ENCODE results near the gene RALY.
A peak's percentile ranks its signal among the peaks of the same experiment; 100 is the strongest.
"Not testable (repeated sequence)": the region's sequence is repeated elsewhere in the genome, so short reads cannot be mapped to it uniquely, and the experiment has no call there.

Gene RALY

GRCh38 chr20:34108616-34109174 is 115.0 kb downstream of the RALY start:
- no peak for DNase-seq (ENCODE audit: low spot score)

- DNase-seq (ENCODE audit: low spot score) = no peak
Observed at GRCh38 chr20:34109442-34109841, 115.7 kb downstream of the RALY start.

- no peak for DNase-seq (ENCODE audit: low spot score)
Observed at GRCh38 chr20:34110025-34110744, 116.5 kb downstream of the RALY start.

GRCh38 chr20:34110745-34111641 is 117.3 kb downstream of the RALY start:
- DNase-seq (ENCODE audit: low spot score) = peak; percentile 53

- DNase-seq (ENCODE audit: low spot score) = peak; percentile 98
Observed at GRCh38 chr20:34111702-34112599, 118.2 kb downstream of the RALY start, which contains the start of gene EIF2S2. TSS of gene EIF2S2 (minus strand) at chr20:34112243. CDS start at chr20:34112110, 133 bp downstream.

- DNase-seq (ENCODE audit: low spot score) = peak; percentile 7
Observed at GRCh38 chr20:34112600-34113101, 118.9 kb downstream of the RALY start.

GRCh38 chr20:34114809-34115208 is 121.1 kb downstream of the RALY start:
- DNase-seq (ENCODE audit: low spot score) = no peak

GRCh38 chr20:34115232-34115631 is 121.5 kb downstream of the RALY start:
- DNase-seq (ENCODE audit: low spot score) = no peak

GRCh38 chr20:34120213-34120612 is 126.5 kb downstream of the RALY start:
- DNase-seq (ENCODE audit: low spot score) = no peak

- DNase-seq (ENCODE audit: low spot score) = no peak
Observed at GRCh38 chr20:34122274-34122980, 128.7 kb downstream of the RALY start.

GRCh38 chr20:34123309-34123708 is 129.6 kb downstream of the RALY start:
- no peak for DNase-seq (ENCODE audit: low spot score)

- DNase-seq (ENCODE audit: low spot score) = no peak
Observed at GRCh38 chr20:34124469-34125249, 130.9 kb downstream of the RALY start.

- DNase-seq (ENCODE audit: low spot score) = no peak
Observed at GRCh38 chr20:34127792-34128191, 134.1 kb downstream of the RALY start.

- peak; percentile 74 for DNase-seq (ENCODE audit: low spot score)
Observed at GRCh38 chr20:34129518-34130162, 135.9 kb downstream of the RALY start.

GRCh38 chr20:34131491-34131890 is 137.8 kb downstream of the RALY start:
- no peak for DNase-seq (ENCODE audit: low spot score)

- DNase-seq (ENCODE audit: low spot score) = not testable (repeated sequence)
Observed at GRCh38 chr20:34132491-34132890, 138.8 kb downstream of the RALY start.

- DNase-seq (ENCODE audit: low spot score) = not testable (repeated sequence)
Observed at GRCh38 chr20:34132943-34133342, 139.2 kb downstream of the RALY start.

GRCh38 chr20:34133365-34133860 is 139.7 kb downstream of the RALY start:
- not testable (repeated sequence) for DNase-seq (ENCODE audit: low spot score)

Data from AG08395 (cell line).